ENCODE results near the gene IFITM1. TPM values are rescaled to one million over a fixed set of nuclear protein-coding genes. Genes with fewer than 3 reads are reported as not detected.
"Not testable (repeated sequence)": the region's sequence is repeated elsewhere in the genome, so short reads cannot be mapped to it uniquely, and the experiment has no call there.

The IFITM1 gene
- total RNA-seq, 1 experiment from 2014 or later = 3.2 TPM

DNA sequence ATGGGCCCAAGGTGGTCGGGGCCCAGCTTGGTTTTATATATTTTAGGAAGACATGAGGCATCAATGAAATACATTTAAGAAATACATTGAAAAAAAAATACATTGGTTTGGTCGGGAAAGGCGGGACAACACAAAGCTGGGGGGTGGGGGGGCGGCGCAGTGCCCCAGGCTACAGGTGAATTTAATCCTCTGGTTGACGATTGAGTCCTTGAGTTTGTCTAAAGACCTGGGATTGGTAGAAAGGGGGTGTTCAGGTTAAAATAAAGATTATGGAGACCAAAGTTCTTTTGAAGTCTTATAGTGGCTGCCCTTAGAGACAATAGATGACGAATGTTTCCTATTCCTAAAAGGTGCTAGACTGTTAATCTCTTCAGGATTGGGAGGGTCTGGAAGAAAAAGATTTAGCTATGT is 3.1 kb downstream of the IFITM1 start:
- Histone ChIP-seq H3K9me3 (no peaks in the 10 kb centered on the region), H3K36me3 (ENCODE audit: control insufficient read depth, insufficient read depth, low read length) (no peaks in the 10 kb centered on the region), H3K4me3 (ENCODE audit: low read depth, low read length) (no peak overlapping the region), H3K27me3 (replicated peaks; ENCODE audit: control insufficient read depth, insufficient read depth, low read length) (no peaks in the 10 kb centered on the region), H3K4me1 (peaks cover 9% of the 10 kb centered on the region)
- TF ChIP-seq, protein P1, sequence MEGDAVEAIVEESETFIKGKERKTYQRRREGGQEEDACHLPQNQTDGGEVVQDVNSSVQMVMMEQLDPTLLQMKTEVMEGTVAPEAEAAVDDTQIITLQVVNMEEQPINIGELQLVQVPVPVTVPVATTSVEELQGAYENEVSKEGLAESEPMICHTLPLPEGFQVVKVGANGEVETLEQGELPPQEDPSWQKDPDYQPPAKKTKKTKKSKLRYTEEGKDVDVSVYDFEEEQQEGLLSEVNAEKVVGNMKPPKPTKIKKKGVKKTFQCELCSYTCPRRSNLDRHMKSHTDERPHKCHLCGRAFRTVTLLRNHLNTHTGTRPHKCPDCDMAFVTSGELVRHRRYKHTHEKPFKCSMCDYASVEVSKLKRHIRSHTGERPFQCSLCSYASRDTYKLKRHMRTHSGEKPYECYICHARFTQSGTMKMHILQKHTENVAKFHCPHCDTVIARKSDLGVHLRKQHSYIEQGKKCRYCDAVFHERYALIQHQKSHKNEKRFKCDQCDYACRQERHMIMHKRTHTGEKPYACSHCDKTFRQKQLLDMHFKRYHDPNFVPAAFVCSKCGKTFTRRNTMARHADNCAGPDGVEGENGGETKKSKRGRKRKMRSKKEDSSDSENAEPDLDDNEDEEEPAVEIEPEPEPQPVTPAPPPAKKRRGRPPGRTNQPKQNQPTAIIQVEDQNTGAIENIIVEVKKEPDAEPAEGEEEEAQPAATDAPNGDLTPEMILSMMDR (IDR thresholded peaks at IDR 0.05; ENCODE audit: insufficient read depth in 1 of 2, low read depth in 1 of 2, low read length in 1 of 2, severe bottlenecking in 1 of 2, unreplicated experiment in 1 of 2) = no peak
- no peak for DNase-seq
- no peaks in the 10 kb centered on the region for H3K27me3 Mint-ChIP-seq (ENCODE audit: insufficient read depth, unreplicated experiment)
- H3K4me1 Mint-ChIP-seq (ENCODE audit: low read depth, unreplicated experiment) = peaks cover 19% of the 10 kb centered on the region
- BruUV-seq (replicated peaks) = no TSS peak
- intact Hi-C loops (cut with micrococcal nuclease; ENCODE audit: unreplicated experiment) = no loop called here
- H3K4me3 Mint-ChIP-seq (ENCODE audit: unreplicated experiment) = peak overlapping the region; percentile 36
- H3K27ac Mint-ChIP-seq (ENCODE audit: unreplicated experiment) = no peak overlapping the region
- H3K36me3 Mint-ChIP-seq (ENCODE audit: insufficient read depth, unreplicated experiment) = no peaks in the 10 kb centered on the region
- no peaks in the 10 kb centered on the region for H3K9me3 Mint-ChIP-seq (ENCODE audit: unreplicated experiment)
- POLR2A ChIA-PET = no interaction called here
- CTCF ChIA-PET = interaction anchor here (0.6 to 3.0 kb wide), 4 partner anchors 11 to 131 kb away, joined by 3 to 15 read pairs (median 4); partner anchors contain the start of gene IFITM5

DNA sequence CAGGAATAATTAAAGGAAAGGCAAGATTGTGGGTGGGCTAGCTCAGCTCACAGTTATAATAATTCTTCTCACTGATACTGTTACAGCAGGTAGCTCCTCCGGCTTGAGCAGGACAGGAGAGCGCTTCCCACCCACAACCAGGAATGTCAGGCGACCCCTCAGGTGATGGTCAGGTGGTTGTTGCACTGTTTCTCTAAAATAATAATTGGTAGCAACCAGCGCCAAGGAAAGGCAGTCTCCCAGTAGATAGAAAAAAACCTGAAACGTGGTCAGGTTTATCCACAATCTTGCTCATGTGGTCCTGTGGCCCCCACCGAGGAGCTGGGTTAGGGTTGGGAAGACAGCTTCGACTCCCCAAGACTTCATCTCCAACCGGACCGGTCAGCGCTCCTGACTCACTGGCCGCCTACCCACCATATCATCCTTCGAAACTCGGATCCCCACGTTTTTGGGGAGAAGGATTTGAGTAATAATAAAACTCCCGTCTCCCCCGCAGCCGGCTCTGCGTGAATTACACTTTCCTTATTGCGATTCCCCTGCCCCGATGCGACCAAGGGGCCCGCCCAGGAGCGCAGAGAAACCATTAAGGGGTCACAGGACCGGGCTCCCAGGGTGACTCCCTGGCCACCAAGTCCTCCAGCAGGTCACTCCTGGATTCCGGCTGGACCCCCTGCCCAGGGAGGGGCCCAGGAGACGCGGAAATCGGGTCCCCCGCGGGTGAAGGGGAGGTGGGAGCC is 4.0 kb downstream of the IFITM1 start:
- H3K27me3 ChIP-seq (replicated peaks; ENCODE audit: control insufficient read depth, insufficient read depth, low read length); H3K9me3 Mint-ChIP-seq (ENCODE audit: unreplicated experiment); H3K36me3 Mint-ChIP-seq (ENCODE audit: insufficient read depth, unreplicated experiment); POLR2A ChIA-PET; H3K9me3 ChIP-seq; H3K36me3 ChIP-seq (ENCODE audit: control insufficient read depth, insufficient read depth, low read length); BruUV-seq (replicated peaks); H3K4me1 ChIP-seq; DNase-seq; H3K27me3 Mint-ChIP-seq (ENCODE audit: insufficient read depth, unreplicated experiment); H3K27ac Mint-ChIP-seq (ENCODE audit: unreplicated experiment); intact Hi-C loops (cut with micrococcal nuclease; ENCODE audit: unreplicated experiment); H3K4me3 ChIP-seq (ENCODE audit: low read depth, low read length): not testable (repeated sequence)
- Mint-ChIP-seq H3K4me1 (ENCODE audit: low read depth, unreplicated experiment) (peaks cover 19% of the 10 kb centered on the region), H3K4me3 (ENCODE audit: unreplicated experiment) (peak overlapping the region; percentile 36)
- CTCF ChIA-PET = interaction anchor here (0.9 to 3.0 kb wide), 4 partner anchors 12 to 130 kb away, joined by 3 to 15 read pairs (median 4); no protein-coding TSS in a partner anchor

DNA sequence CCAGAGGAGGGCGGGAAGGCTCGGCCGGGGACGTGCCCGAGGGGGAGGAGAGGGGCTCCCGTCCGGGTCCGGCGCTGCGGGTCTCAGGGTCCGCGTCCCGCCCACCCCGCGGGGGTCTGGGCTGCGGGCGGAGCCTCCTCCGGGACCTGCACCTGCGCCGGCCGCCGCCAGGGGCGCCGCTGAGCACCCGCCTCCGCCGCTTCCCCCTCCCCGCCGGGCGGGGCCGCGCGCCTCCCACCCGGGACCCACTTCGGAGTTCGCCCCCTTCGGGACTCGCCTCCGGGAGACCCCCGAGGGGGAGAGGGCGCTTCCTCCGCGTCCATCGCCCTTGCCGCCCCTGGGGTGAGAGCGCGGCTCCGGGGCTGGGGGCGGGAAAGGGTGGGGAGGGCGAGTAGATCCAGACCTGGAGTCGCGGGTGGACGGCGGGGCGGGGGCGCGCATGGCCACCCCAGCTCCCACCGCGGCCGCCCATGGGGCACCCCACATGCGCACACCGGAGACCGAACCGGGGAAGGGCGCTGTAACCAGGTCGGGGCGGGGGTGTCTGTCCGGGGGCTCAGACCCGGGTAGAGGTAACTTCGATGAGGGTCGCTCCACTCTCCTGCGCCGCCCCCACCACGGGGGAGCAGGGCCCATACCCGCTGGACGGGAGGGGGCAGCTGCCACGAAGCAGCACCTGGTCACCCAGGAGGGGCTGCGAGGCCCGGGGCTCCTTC is 4.7 kb downstream of the IFITM1 start:
- CTCF ChIA-PET = interaction anchor here (1.2 kb wide), 1 partner anchor 37 kb away, joined by 5 read pairs; no protein-coding TSS in a partner anchor
- H3K27me3 ChIP-seq (replicated peaks; ENCODE audit: control insufficient read depth, insufficient read depth, low read length); H3K4me1 ChIP-seq; H3K9me3 Mint-ChIP-seq (ENCODE audit: unreplicated experiment); H3K9me3 ChIP-seq; DNase-seq; H3K27me3 Mint-ChIP-seq (ENCODE audit: insufficient read depth, unreplicated experiment); H3K36me3 Mint-ChIP-seq (ENCODE audit: insufficient read depth, unreplicated experiment); intact Hi-C loops (cut with micrococcal nuclease; ENCODE audit: unreplicated experiment); POLR2A ChIA-PET; H3K36me3 ChIP-seq (ENCODE audit: control insufficient read depth, insufficient read depth, low read length); H3K27ac Mint-ChIP-seq (ENCODE audit: unreplicated experiment); H3K4me3 Mint-ChIP-seq (ENCODE audit: unreplicated experiment): not testable (repeated sequence)
- H3K4me1 Mint-ChIP-seq (ENCODE audit: low read depth, unreplicated experiment) = peaks cover 14% of the 10 kb centered on the region
- TSS peak; percentile 45 for BruUV-seq (replicated peaks)
- H3K4me3 ChIP-seq (ENCODE audit: low read depth, low read length) = peak overlapping the region; percentile 49

DNA sequence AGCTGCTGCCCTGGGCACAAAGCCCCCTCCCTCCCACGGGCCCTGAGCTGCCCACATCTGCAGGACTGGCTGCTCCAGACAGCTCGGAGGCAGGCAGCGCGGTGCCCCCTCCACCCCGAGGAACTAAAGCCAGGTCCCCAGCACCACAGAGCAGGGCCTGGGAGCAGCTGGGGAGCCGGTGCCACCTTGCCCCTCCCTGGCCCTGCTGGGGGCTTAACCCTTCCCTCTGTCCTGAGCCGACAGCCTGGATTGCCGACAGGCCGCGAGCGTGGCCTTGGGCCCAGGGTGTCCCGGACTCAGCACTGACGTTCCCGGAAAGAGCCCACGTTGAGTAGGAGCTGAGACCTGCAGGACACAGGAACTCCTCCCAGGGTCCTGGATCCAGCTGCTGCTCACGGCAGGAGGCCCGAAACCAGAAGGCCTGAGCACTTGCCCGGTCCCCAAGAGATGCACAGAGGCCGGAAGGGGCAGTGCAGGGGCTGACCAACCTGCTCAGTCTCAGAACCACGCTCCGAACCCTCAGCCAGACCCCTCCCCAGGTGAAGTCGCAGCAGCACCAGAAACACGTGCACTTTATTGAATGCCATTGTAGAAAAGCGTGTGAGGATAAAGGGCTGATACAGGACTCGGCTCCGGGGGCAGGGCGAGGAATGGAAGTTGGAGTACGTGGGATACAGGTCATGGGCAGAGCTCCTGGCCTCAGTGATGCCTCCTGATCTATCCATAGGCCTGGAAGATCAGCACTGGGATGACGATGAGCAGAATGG is 5.5 kb downstream of the IFITM1 start:
- POLR2A ChIA-PET; H3K9me3 Mint-ChIP-seq (ENCODE audit: unreplicated experiment); H3K4me1 ChIP-seq; DNase-seq; H3K9me3 ChIP-seq; H3K27me3 Mint-ChIP-seq (ENCODE audit: insufficient read depth, unreplicated experiment); H3K27me3 ChIP-seq (replicated peaks; ENCODE audit: control insufficient read depth, insufficient read depth, low read length); intact Hi-C loops (cut with micrococcal nuclease; ENCODE audit: unreplicated experiment); H3K36me3 ChIP-seq (ENCODE audit: control insufficient read depth, insufficient read depth, low read length); H3K36me3 Mint-ChIP-seq (ENCODE audit: insufficient read depth, unreplicated experiment); CTCF ChIA-PET; H3K4me1 Mint-ChIP-seq (ENCODE audit: low read depth, unreplicated experiment); BruUV-seq (replicated peaks): not testable (repeated sequence)
- H3K4me3 ChIP-seq (ENCODE audit: low read depth, low read length) = peak overlapping the region; percentile 49
- Mint-ChIP-seq H3K4me3 (ENCODE audit: unreplicated experiment) (peak overlapping the region; percentile 65), H3K27ac (ENCODE audit: unreplicated experiment) (peak overlapping the region; percentile 45)

DNA sequence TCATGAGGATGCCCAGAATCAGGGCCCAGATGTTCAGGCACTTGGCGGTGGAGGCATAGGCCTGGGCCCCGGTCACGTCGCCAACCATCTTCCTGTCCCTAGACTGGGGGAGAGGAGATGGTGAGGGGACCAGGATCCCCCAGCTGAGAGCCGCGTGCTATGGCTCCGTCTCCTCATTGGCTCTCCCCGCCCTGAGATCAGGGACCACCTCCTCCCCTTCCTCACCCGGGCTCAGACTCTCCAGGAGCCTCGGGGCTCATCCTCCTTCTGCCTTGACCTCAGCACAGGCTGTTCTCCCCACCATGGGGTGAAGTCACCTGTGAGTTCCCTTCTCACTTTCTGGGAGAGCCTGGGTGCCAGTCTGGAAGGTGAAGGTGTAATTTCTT is 6.0 kb downstream of the IFITM1 start:
- POLR2A ChIA-PET; H3K9me3 Mint-ChIP-seq (ENCODE audit: unreplicated experiment): not testable (repeated sequence)

More for the DNA sequence above, 6.0 kb downstream of the IFITM1 start:
- DNase-seq; H3K9me3 ChIP-seq; H3K36me3 ChIP-seq (ENCODE audit: control insufficient read depth, insufficient read depth, low read length); H3K27me3 ChIP-seq (replicated peaks; ENCODE audit: control insufficient read depth, insufficient read depth, low read length); H3K36me3 Mint-ChIP-seq (ENCODE audit: insufficient read depth, unreplicated experiment); H3K27me3 Mint-ChIP-seq (ENCODE audit: insufficient read depth, unreplicated experiment); CTCF ChIA-PET; intact Hi-C loops (cut with micrococcal nuclease; ENCODE audit: unreplicated experiment); H3K4me1 ChIP-seq; H3K4me3 ChIP-seq (ENCODE audit: low read depth, low read length); H3K4me1 Mint-ChIP-seq (ENCODE audit: low read depth, unreplicated experiment); BruUV-seq (replicated peaks): not testable (repeated sequence)
- H3K4me3 Mint-ChIP-seq (ENCODE audit: unreplicated experiment) = peak overlapping the region; percentile 65
- H3K27ac Mint-ChIP-seq (ENCODE audit: unreplicated experiment) = peak overlapping the region; percentile 45

Measured in Caco-2 (cell line).